Measurements from ENCODE around the gene GAA. TPM values are rescaled to one million over a fixed set of nuclear protein-coding genes. Genes with fewer than 3 reads are reported as not detected.

GAA gene
- total RNA-seq, 3 donors from 2014 or later (not counting 1 experiment from before 2014, with no cell fraction given), result 28.5 to 35.8 (median 32.9) TPM

GRCh38 chr17:80055597-80055996 is 45.8 kb upstream of the GAA start:
- Histone ChIP-seq H3K4me3 (ENCODE audit: low read length) (no peak overlapping the region), H3K27ac (ENCODE audit: low read length) (no peak overlapping the region), H3K36me3 (ENCODE audit: control insufficient read depth, insufficient read depth, low read length) (no peaks in the 10 kb centered on the region), H3K4me1 (ENCODE audit: control insufficient read depth, insufficient read depth, low read length) (no peaks in the 10 kb centered on the region), H3K9me3 (ENCODE audit: control insufficient read depth, insufficient read depth, low read length) (no peaks in the 10 kb centered on the region), H3K27me3 (ENCODE audit: control insufficient read depth, insufficient read depth, low read length) (no peaks in the 10 kb centered on the region)
- ATAC-seq (no peak), DNase-seq (no peak)
- no peaks in the 10 kb centered on the region for H3K36me3 Mint-ChIP-seq
- TF ChIP-seq, protein P1, sequence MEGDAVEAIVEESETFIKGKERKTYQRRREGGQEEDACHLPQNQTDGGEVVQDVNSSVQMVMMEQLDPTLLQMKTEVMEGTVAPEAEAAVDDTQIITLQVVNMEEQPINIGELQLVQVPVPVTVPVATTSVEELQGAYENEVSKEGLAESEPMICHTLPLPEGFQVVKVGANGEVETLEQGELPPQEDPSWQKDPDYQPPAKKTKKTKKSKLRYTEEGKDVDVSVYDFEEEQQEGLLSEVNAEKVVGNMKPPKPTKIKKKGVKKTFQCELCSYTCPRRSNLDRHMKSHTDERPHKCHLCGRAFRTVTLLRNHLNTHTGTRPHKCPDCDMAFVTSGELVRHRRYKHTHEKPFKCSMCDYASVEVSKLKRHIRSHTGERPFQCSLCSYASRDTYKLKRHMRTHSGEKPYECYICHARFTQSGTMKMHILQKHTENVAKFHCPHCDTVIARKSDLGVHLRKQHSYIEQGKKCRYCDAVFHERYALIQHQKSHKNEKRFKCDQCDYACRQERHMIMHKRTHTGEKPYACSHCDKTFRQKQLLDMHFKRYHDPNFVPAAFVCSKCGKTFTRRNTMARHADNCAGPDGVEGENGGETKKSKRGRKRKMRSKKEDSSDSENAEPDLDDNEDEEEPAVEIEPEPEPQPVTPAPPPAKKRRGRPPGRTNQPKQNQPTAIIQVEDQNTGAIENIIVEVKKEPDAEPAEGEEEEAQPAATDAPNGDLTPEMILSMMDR (IDR thresholded peaks at IDR 0.05), result no peak
- H3K27ac Mint-ChIP-seq, result no peak overlapping the region
- intact Hi-C loops (cut with micrococcal nuclease), result no loop called here
- peaks cover 0 to 2% of the 10 kb centered on the region in 2 donors for H3K27me3 Mint-ChIP-seq (ENCODE audit: low read depth in 2 of 2)
- no peak overlapping the region for H3K4me3 Mint-ChIP-seq
- H3K4me1 Mint-ChIP-seq, result no peaks in the 10 kb centered on the region
- 93% methylated on average over 6 of the region's 9 CpGs for WGBS (ENCODE audit: insufficient coverage)
- no peaks in the 10 kb centered on the region for H3K9me3 Mint-ChIP-seq

GRCh38 chr17:80058311-80058955 is 42.9 kb upstream of the GAA start:
- no peaks in the 10 kb centered on the region for H3K9me3 ChIP-seq (ENCODE audit: control insufficient read depth, insufficient read depth, low read length)
- Mint-ChIP-seq H3K4me3 (no peak overlapping the region), H3K27ac (no peak overlapping the region), H3K27me3 (ENCODE audit: low read depth in 2 of 2) (peaks cover 0 to 2% of the 10 kb centered on the region in 2 donors), H3K9me3 (no peaks in the 10 kb centered on the region), H3K4me1 (no peaks in the 10 kb centered on the region), H3K36me3 (no peaks in the 10 kb centered on the region)
- no peaks in the 10 kb centered on the region for H3K36me3 ChIP-seq (ENCODE audit: control insufficient read depth, insufficient read depth, low read length)
- H3K27me3 ChIP-seq (ENCODE audit: control insufficient read depth, insufficient read depth, low read length), result no peaks in the 10 kb centered on the region
- H3K27ac ChIP-seq (ENCODE audit: low read length), result no peak overlapping the region
- H3K4me1 ChIP-seq (ENCODE audit: control insufficient read depth, insufficient read depth, low read length), result no peaks in the 10 kb centered on the region
- TF ChIP-seq, protein P1 (IDR thresholded peaks at IDR 0.05), result no peak
- ATAC-seq (no peak), DNase-seq (no peak)
- 91% methylated on average over 28 of the region's 28 CpGs for WGBS (ENCODE audit: insufficient coverage)
- no peak overlapping the region for H3K4me3 ChIP-seq (ENCODE audit: low read length)
- intact Hi-C loops (cut with micrococcal nuclease), result no loop called here

- TF ChIP-seq, protein P1 (IDR thresholded peaks at IDR 0.05), result no peak
- H3K27ac Mint-ChIP-seq, result no peak overlapping the region
Observed at GRCh38 chr17:80060644-80061043, 40.7 kb upstream of the GAA start.

GRCh38 chr17:80061421-80061820 is 40.0 kb upstream of the GAA start:
- Histone ChIP-seq H3K27me3 (ENCODE audit: control insufficient read depth, insufficient read depth, low read length) (no peaks in the 10 kb centered on the region), H3K27ac (ENCODE audit: low read length) (no peak overlapping the region), H3K36me3 (ENCODE audit: control insufficient read depth, insufficient read depth, low read length) (no peaks in the 10 kb centered on the region), H3K4me3 (ENCODE audit: low read length) (no peak overlapping the region), H3K9me3 (ENCODE audit: control insufficient read depth, insufficient read depth, low read length) (no peaks in the 10 kb centered on the region), H3K4me1 (ENCODE audit: control insufficient read depth, insufficient read depth, low read length) (no peaks in the 10 kb centered on the region)
- Mint-ChIP-seq H3K4me1 (no peaks in the 10 kb centered on the region), H3K27ac (no peak overlapping the region), H3K9me3 (no peaks in the 10 kb centered on the region), H3K27me3 (ENCODE audit: low read depth in 2 of 2) (no peaks in the 10 kb centered on the region), H3K4me3 (no peak overlapping the region), H3K36me3 (no peaks in the 10 kb centered on the region)
- 82% methylated on average over 12 of the region's 12 CpGs for WGBS (ENCODE audit: insufficient coverage)
- DNase-seq, result no peak
- TF ChIP-seq, protein P1 (IDR thresholded peaks at IDR 0.05), result no peak
- no peak for ATAC-seq
- intact Hi-C loops (cut with micrococcal nuclease), result no loop called here

More at GRCh38 chr17:80060644-80061043, 40.7 kb upstream of the GAA start:
- Mint-ChIP-seq H3K9me3 (no peaks in the 10 kb centered on the region), H3K4me1 (no peaks in the 10 kb centered on the region), H3K4me3 (no peak overlapping the region), H3K27me3 (ENCODE audit: low read depth in 2 of 2) (no peaks in the 10 kb centered on the region), H3K36me3 (no peaks in the 10 kb centered on the region)
- intact Hi-C loops (cut with micrococcal nuclease), result no loop called here
- no peak for ATAC-seq
- Histone ChIP-seq H3K9me3 (ENCODE audit: control insufficient read depth, insufficient read depth, low read length) (no peaks in the 10 kb centered on the region), H3K36me3 (ENCODE audit: control insufficient read depth, insufficient read depth, low read length) (no peaks in the 10 kb centered on the region), H3K4me1 (ENCODE audit: control insufficient read depth, insufficient read depth, low read length) (no peaks in the 10 kb centered on the region), H3K27ac (ENCODE audit: low read length) (no peak overlapping the region), H3K4me3 (ENCODE audit: low read length) (no peak overlapping the region), H3K27me3 (ENCODE audit: control insufficient read depth, insufficient read depth, low read length) (no peaks in the 10 kb centered on the region)
- DNase-seq, result no peak
- WGBS (ENCODE audit: insufficient coverage), result 82% methylated on average over 2 of the region's 4 CpGs

Measured in natural killer cell (primary cell).